ENCODE measurements around the gene RAPGEF2. TPM values are rescaled to one million over a fixed set of nuclear protein-coding genes. Genes with fewer than 3 reads are reported as not detected.
"Not testable (repeated sequence)": the region's sequence is repeated elsewhere in the genome, so short reads cannot be mapped to it uniquely, and the experiment has no call there.

RAPGEF2 gene
- total RNA-seq, 1 experiment from 2014 or later = 10.8 TPM

- no peak for DNase-seq (ENCODE audit: low spot score)
These were observed 136.8 kb downstream of the RAPGEF2 start for GRCh38 chr4:159239629-159240028.

- DNase-seq (ENCODE audit: low spot score) = no peak
These were observed 137.2 kb downstream of the RAPGEF2 start for GRCh38 chr4:159240046-159240445.

DNA sequence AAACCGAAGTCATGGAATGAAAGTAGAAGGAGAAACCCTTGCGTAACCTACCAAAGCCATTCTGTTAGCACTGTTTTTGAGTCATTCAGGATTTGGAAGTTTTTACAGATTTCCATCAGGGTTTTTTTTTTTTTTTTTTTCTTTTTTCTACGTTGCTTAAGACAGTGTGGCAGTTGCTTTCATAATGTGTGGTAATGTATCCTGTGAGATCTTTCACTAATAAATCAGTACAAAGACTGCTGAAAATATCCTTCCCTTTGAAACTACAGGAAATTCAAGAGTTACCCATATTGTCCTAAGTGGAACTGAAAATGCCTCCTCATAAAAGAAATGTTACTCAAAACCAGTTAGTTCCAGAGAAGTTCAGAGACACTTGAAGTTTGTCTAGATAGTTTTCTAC lies 137.8 kb downstream of the RAPGEF2 start:
- DNase-seq (ENCODE audit: low spot score) = no peak

GRCh38 chr4:159242427-159242826 lies 139.5 kb downstream of the RAPGEF2 start:
- DNase-seq (ENCODE audit: low spot score) = no peak

DNA sequence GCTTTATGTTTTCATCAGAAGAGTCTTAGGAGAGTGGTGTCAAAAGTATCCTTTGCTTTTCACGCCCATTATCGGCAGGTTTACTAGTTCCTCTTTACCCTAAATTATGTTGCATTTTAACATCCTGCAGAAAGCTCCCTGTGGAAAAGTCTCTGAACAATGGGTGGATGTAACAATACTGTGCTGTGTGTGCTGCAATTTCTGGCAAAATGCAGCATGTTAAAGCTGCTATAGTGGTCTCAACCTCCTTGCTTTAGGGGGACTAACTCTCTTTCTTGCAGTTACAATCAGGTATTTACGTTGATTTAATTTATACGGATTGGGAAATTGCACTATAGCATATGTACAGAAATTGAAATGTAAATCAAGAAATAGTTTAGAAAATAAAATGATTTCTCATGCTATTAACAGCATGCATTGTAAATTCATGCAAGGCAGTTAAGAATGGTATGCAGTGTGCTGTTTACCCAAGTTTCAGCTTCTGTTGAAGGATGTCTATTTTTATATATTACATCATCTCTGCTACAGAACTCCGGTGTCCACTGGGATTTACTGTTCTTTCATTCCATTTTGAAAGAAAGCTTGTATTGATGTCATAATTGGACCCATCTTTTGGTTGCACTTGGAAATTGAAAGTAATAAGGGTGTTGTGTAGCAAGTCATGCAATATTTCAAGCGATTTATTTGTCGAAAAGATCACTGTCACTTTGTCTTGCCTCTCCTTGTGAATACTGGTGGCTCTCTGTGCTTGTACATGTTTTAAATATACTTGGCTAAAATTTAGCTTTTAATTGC lies 145.7 kb downstream of the RAPGEF2 start:
- DNase-seq (ENCODE audit: low spot score) = no peak

DNA sequence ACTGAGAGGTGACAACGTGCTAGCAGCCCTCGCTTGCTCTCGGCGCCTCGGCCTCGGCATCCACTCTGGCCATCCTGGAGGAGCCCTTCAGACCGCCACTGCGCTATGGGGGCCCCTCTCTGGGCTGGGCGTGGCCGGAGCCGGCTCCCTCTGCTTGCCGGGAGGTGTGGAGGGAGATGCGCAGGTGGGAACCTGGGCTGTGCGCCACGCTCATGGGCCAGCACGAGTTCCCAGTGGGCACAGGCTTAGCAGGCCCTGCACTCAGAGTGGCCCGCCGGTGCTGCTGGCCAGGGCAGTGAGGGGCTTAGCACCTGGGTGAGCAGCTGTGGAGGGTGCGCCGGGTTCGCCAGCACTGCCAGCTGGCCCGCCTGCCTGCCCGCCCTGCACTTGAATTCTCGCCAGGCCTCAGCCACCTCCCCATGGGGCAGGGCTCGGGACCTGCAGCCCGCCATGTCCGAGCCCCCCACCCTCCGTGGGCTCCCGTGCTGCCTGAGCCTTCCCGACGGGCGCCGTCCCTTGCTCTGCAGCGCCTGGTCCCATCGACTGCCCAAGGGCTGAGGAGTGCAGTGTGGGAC lies 148.0 kb downstream of the RAPGEF2 start:
- no peak for DNase-seq (ENCODE audit: low spot score)

DNA sequence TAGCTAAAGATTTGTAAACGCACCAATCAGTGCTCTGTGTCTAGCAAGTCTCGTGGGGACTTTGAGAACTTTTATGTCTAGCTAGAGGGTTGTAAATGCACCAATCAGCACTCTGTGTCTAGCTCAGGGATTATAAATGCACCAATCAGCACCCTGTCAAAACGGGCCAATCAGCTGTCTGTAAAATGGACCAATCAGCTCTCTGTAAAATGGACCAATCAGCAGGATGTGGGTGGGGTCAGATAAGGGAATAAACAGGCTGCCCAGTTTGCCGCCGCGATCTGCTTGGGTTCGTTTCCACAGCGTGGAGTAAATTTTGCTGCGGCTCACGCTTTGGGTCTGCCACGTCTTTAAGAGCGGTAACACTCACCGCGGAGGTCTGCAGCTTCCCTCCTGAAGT lies 148.7 kb downstream of the RAPGEF2 start:
- not testable (repeated sequence) for DNase-seq (ENCODE audit: low spot score)

GRCh38 chr4:159252491-159252890 lies 149.6 kb downstream of the RAPGEF2 start:
- DNase-seq (ENCODE audit: low spot score) = no peak

- DNase-seq (ENCODE audit: low spot score) = no peak
These were observed 153.2 kb downstream of the RAPGEF2 start for GRCh38 chr4:159256037-159256436.

DNA sequence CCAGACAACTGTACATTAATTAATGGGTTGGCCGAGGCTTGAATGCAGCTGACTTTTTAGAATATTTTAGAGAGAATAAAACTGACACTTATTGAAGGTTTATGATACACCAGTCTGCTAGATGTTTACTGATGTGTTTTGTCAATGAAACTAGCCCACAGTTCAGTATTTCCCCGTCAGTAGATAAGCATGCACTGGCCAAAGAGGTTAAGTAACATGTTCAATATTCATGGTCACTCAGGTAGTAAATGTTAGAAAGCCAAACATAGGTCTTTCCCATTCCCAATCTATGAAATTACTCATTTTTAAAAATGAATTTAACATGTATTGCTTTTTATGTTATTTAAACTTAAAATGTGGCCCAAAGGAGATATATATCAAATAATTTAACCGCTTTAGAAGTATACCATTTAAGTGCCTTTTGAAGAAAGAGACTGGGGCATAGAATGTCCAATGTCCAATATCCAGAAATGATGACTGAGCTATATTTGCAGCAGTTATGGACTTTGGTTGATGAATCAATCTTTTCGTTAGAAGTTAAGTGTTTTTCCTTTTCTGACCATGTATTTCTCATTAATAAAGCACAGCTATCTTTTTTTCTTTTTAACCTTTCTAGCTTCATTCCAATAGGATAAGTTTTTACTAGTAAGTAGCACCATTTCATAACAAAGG lies 156.1 kb downstream of the RAPGEF2 start:
- no peak for DNase-seq (ENCODE audit: low spot score)

- no peak for DNase-seq (ENCODE audit: low spot score)
These were observed 161.2 kb downstream of the RAPGEF2 start for GRCh38 chr4:159264057-159264456.

DNA sequence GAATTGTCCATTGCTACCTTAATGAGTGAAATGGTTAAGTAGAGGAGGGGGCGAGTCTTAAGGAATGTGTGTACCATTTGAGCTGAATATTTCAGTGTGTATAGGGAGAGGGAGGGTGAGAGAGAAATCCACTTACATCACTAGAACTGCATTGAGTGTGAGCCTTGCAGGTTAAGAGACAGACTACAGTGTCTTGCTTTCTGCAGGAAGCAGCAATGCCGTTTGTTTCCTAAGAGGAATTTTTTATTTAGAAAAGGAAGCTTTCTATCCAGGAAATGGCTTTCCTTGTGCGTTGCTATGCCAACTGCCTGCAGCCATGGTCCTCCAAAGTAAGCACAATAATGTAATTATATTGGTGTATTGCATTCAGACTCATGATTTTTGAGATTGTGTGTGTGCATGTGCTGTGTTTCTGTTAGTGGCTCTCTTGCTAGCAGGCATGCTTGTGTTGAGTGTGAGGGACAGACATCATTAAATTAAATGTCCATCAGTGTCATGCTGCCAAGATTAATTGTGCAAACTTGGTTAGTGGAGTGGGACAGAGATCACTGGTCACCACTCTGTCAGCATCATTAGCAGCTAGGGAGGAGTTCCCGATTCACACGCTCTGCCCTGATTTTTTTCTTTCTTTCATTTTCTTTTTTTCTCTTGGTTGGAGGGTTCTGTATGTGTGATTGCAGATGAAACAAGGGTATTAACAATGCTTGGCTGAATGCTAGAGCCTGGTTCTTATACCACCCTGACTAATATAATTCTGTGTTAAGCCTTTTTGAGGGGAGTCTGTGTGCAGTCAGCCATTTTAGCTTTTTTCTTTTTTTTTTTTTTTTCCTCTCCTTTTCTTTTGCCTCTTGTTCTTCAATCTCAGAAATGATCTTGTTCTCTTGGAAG lies 164.3 kb downstream of the RAPGEF2 start:
- DNase-seq (ENCODE audit: low spot score) = no peak

DNA sequence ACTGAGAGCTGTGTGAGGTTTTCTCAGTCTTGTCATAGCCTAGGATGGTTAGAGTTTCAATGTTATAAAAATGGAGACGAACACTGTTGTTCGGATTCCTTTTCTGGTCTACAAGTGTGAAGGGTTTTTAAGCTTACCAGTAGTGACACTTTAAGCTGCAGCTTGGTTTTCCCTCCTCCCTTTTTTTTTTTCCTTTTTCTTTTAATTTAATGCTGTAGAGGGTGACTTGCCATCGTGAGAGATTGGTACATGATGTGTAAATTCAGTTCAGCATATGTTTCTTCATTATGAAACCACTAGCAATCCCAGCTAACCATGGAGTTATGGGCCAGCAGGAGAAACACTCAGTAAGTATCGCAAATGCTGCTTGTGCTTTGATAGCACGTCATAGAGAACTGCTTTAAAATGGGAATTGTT lies 165.0 kb downstream of the RAPGEF2 start:
- DNase-seq (ENCODE audit: low spot score) = no peak

- no peak for DNase-seq (ENCODE audit: low spot score)
These were observed 165.7 kb downstream of the RAPGEF2 start for GRCh38 chr4:159268607-159269006.

DNA sequence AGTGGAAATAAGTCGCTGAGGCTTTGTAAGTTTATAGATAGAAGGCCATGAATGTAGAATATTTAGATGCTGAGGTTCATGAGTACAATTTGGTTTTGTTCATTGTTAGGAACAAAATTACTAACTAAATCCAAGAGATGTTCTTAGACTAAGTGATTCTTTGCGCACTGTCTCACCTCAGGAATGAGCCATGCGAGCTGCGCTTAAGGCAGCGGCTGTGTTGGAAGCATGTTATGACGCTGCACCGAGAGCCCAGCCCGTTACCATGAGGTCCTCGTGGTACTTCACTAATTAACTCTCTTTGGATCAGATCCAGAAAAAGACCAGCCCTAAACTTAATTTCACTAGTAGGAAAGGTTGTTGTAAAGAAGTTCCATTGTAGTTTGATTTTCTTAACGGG lies 166.2 kb downstream of the RAPGEF2 start:
- no peak for DNase-seq (ENCODE audit: low spot score)

GRCh38 chr4:159269956-159270355 lies 167.1 kb downstream of the RAPGEF2 start:
- no peak for DNase-seq (ENCODE audit: low spot score)

GRCh38 chr4:159271856-159272255 lies 169.0 kb downstream of the RAPGEF2 start:
- no peak for DNase-seq (ENCODE audit: low spot score)

DNA sequence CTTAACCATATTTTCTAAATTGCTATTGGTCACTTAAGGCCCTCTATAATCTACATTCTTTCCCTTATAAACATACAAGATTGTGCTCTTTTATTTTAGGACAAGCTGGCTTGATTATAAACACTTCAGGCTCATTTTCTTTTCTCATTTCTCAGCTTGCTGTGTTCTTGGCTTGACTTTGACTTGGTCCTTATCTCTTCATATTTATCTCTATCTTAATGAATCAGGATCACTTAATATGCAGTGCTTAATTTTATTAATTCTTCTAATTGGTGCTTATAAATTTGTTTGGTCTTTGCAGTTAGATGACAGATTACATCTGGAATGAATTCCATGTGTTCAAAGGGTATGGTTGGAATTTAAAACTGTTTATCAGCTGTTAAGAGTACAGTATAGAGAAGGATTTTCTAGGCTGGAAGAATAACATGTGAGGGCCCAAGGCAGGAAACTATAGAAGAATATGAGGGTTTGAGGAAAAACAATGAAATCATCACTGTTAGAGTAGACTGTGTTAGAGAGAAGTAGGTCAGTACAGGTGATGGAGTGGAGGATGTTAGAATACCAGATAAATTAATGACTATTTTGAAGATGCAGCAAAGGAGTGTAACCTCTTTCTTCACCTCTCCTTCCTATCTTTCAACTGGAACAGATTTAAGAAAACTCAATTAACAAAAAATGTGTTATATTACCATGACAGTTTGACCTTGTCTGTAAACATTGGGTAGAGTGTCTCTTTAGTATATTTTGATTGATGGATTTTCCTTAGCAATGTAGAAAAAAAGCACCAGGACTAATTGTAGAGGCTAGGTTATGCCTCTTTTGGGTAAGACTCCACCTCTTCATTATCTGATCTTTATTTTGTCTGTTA lies 169.6 kb downstream of the RAPGEF2 start:
- no peak for DNase-seq (ENCODE audit: low spot score)

DNA sequence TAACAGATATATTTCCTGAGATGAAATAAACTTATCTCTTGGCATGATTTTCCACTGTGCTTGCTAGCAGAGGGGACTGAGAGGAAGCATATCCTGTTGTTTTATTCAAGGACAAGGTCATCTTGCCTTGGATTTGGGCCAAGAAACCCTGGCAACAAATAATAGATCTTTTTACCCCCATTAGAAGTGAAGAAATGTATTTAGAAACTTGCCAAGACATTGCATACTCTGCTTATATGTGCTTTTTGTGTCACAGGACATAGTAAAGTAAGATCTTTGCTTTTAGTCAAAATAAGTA lies 170.2 kb downstream of the RAPGEF2 start:
- DNase-seq (ENCODE audit: low spot score) = peak; percentile 11

GRCh38 chr4:159273841-159274240 lies 171.0 kb downstream of the RAPGEF2 start:
- DNase-seq (ENCODE audit: low spot score) = no peak

- no peak for DNase-seq (ENCODE audit: low spot score)
These were observed 175.5 kb downstream of the RAPGEF2 start for GRCh38 chr4:159278399-159278798.
